PC-9 (cell line): ENCODE measurements around the gene MIDN. TPM values are rescaled to one million over a fixed set of nuclear protein-coding genes. Genes with fewer than 3 reads are reported as not detected.

Source experiments
- BruUV-seq: library from RNA; stranded (reverse); fragments of 400-500 nt; replicated peaks from 2 replicates; lab custom pipeline; 2021; lab: Mats Ljungman, UMichigan
- CTCF ChIA-PET: fragments of 300-600 bp; sonication (Branson Sonifier 250); formaldehyde crosslinking; loops from one replicate; lab custom pipeline; 2022; ENCODE audit warnings: antibody characterized with exemption; lab: Charles Lee
- POLR2A ChIA-PET: fragments of 300-600 bp; sonication (Branson Sonifier 250); formaldehyde crosslinking; loops from one replicate; lab custom pipeline; 2022; ENCODE audit warnings: antibody characterized with exemption; ENCODE audit not compliant: unreplicated experiment; lab: Charles Lee
- DNase-seq, 2 experiments: peaks; one replicate each; pipeline versions ENCODE4 v3.0.0 to v3.0.0-alpha.2; 2015 to 2022; ENCODE audit warnings: mixed read lengths in 1 of 2
- H2AFZ ChIP-seq: fragments of 200-600 bp; sonication (generic); 2 replicates; pipeline ENCODE4 v1.8.1; 2017; ENCODE audit warnings: antibody characterized with exemption
- H3F3A ChIP-seq: fragments of 200-600 bp; sonication (generic); 2 replicates; pipeline ENCODE4 v1.8.1; 2017; ENCODE audit warnings: antibody characterized with exemption, mild to moderate bottlenecking, low read depth; ENCODE audit not compliant: insufficient read depth
- H3K27ac ChIP-seq: fragments of 200-600 bp; sonication (generic); 2 replicates; pipeline ENCODE4 v1.6.1; 2016; ENCODE audit warnings: mixed run types
- H3K27me3 ChIP-seq: fragments of 200-600 bp; sonication (generic); 2 replicates; pipeline ENCODE4 v1.6.1; 2016; ENCODE audit warnings: low read depth, mixed run types; ENCODE audit not compliant: insufficient read depth
- H3K36me3 ChIP-seq: fragments of 200-600 bp; sonication (generic); 2 replicates; pipeline ENCODE4 v1.6.1; 2016; ENCODE audit warnings: low read depth, mixed run types
- H3K4me1 ChIP-seq: fragments of 200-600 bp; sonication (generic); replicated peaks from 2 replicates; pipeline ENCODE4 v1.6.1; 2016; ENCODE audit warnings: mixed run types; ENCODE audit not compliant: insufficient read depth
- H3K4me2 ChIP-seq: fragments of 200-600 bp; sonication (generic); 2 replicates; pipeline ENCODE4 v1.6.1; 2017; ENCODE audit warnings: mixed run types
- H3K4me3 ChIP-seq: fragments of 200-600 bp; sonication (generic); 2 replicates; pipeline ENCODE4 v1.6.1; 2016; ENCODE audit warnings: mixed run types
- H3K79me2 ChIP-seq: fragments of 200-600 bp; sonication (generic); 2 replicates; pipeline ENCODE4 v1.6.1; 2017; ENCODE audit warnings: low read depth, mixed run types
- H3K9me2 ChIP-seq: fragments of 200-600 bp; sonication (generic); 2 replicates; pipeline ENCODE4 v1.8.1; 2017; ENCODE audit warnings: mild to moderate bottlenecking; ENCODE audit not compliant: insufficient read depth
- H3K9me3 ChIP-seq: fragments of 200-600 bp; sonication (generic); 2 replicates; pipeline ENCODE4 v1.8.1; 2016; ENCODE audit warnings: low read depth; ENCODE audit not compliant: insufficient read depth
- H4K20me1 ChIP-seq: fragments of 200-600 bp; sonication (generic); 2 replicates; pipeline ENCODE4 v1.8.1; 2017; ENCODE audit not compliant: insufficient read depth
- EZH2 ChIP-seq: fragments of 200-600 bp; sonication (generic); IDR thresholded peaks from 2 replicates; pipeline ENCODE4 v1.8.0; 2017; ENCODE audit warnings: antibody characterized with exemption, low read depth
- intact Hi-C: fragments of 100-400 bp; cut with micrococcal nuclease; formaldehyde crosslinking; loops from one replicate; pipeline ENCODE4 v1.10.0; 2022; ENCODE audit not compliant: unreplicated experiment
- total RNA-seq: library from RNA; stranded (reverse); gene quantifications from 2 replicates; pipeline ENCODE4 v1.2.3, GENCODE V29; 2021
- TF ChIP-seq, protein P1 (sequence below): fragments of 200-600 bp; sonication (generic); conservative IDR thresholded peaks from 2 replicates; pipeline ENCODE4 v1.6.1; 2017; ENCODE audit warnings: mixed run types, antibody characterized with exemption, mild to moderate bottlenecking, moderate library complexity

Gene MIDN
- total RNA-seq, 1 experiment from 2014 or later: 61.4 TPM

DNA sequence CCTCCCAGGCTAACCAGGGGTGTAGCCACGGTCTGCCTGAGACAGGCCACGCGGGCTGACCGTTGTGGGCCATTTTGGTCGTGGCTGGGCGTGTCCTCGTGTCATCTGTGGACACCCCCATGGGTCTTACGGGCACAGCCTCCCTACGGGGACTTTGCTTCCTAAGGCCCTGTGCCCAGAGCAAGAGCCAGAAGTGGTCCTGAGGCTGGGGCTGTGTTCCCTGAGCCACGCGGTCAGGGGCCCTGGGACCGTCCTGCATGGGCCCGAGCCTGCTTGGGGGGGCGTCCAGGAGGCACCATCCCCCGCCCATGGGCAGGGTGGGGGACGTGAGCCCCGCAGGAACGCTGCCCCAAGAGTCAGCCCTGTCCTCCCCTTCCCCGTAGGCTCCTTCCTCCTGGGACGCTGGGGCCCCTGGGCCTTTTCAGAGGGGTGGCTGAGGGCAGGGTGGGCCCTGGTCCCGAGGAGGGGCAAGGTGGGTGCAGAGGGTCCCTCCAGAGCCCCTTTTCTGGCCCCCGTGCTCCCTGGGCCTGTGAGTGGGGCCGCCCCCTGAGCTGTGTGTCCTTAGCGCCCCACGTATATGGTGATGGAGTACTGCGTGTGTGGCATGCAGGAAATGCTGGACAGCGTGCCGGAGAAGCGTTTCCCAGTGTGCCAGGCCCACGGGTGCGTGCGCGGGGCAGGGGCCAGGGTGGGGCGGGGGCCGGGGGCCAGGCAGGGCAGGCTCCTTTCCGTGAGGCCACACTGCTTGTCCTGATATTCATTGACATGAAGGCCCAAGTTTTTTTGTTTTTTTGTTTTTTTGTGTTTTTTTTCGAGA lies 29.4 kb upstream of the MIDN start:
- Histone ChIP-seq H3K9me2 (no peaks in the 10 kb centered on the region), H3F3A (peaks cover 21% of the 10 kb centered on the region), H3K36me3 (no peaks in the 10 kb centered on the region), H3K79me2 (peaks cover 40% of the 10 kb centered on the region), H3K27ac (no peak overlapping the region), H2AFZ (no peak overlapping the region), H3K4me2 (no peak overlapping the region), H3K4me1 (peaks cover 31% of the 10 kb centered on the region), H4K20me1 (peaks cover 29% of the 10 kb centered on the region; the same call in 1 of the 2 replicates), H3K27me3 (no peaks in the 10 kb centered on the region), H3K4me3 (no peak overlapping the region), H3K9me3 (no peaks in the 10 kb centered on the region)
- TF ChIP-seq EZH2: no peak
- TF ChIP-seq, protein P1, sequence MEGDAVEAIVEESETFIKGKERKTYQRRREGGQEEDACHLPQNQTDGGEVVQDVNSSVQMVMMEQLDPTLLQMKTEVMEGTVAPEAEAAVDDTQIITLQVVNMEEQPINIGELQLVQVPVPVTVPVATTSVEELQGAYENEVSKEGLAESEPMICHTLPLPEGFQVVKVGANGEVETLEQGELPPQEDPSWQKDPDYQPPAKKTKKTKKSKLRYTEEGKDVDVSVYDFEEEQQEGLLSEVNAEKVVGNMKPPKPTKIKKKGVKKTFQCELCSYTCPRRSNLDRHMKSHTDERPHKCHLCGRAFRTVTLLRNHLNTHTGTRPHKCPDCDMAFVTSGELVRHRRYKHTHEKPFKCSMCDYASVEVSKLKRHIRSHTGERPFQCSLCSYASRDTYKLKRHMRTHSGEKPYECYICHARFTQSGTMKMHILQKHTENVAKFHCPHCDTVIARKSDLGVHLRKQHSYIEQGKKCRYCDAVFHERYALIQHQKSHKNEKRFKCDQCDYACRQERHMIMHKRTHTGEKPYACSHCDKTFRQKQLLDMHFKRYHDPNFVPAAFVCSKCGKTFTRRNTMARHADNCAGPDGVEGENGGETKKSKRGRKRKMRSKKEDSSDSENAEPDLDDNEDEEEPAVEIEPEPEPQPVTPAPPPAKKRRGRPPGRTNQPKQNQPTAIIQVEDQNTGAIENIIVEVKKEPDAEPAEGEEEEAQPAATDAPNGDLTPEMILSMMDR: no peak
- intact Hi-C loops: no loop called here
- no TSS peak for BruUV-seq
- ChIA-PET CTCF (no interaction called here), POLR2A (interaction anchor here (0.6 kb wide), 1 partner anchor 124 kb away, joined by 11 read pairs; no protein-coding TSS in a partner anchor)
- no peak for DNase-seq

DNA sequence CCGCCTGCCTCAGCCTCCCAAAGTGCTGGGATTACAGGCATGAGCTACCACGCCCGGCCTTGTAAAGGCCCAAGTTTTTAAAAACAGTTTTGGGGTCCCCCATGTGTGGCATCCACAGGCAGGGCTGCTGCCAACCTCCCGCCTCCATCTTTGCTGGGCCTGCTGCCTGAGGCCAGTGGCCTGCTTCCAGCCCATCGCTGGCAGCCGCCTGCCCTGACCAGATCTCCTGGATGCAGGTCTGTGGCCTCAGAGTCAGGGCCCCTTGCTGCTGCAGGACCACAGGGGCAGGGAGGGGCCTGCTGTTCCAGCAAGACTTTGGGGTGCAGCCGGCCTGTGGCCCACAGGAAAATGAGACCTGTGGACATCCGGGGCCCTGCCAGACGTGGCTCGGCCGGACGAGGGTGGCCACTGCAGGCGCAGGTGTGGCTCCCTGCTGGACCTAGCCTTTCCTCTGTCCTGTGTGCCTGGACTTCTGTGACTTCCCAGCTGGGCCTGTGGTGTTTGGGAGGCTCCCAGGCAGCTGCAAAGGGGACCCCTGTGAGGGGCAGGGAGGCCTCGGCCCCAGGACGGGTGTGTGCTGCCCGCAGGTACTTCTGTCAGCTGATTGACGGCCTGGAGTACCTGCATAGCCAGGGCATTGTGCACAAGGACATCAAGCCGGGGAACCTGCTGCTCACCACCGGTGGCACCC lies 28.5 kb upstream of the MIDN start:
- no peak for DNase-seq
- Histone ChIP-seq H3K4me3 (no peak overlapping the region), H4K20me1 (peaks cover 29% of the 10 kb centered on the region; the same call in 1 of the 2 replicates), H3K9me3 (no peaks in the 10 kb centered on the region), H3K4me2 (no peak overlapping the region), H3K9me2 (no peaks in the 10 kb centered on the region), H3K79me2 (peaks cover 30% of the 10 kb centered on the region), H3K36me3 (no peaks in the 10 kb centered on the region), H3K4me1 (peaks cover 22% of the 10 kb centered on the region), H3K27ac (no peak overlapping the region), H2AFZ (no peak overlapping the region), H3F3A (peaks cover 18% of the 10 kb centered on the region), H3K27me3 (no peaks in the 10 kb centered on the region)
- BruUV-seq: no TSS peak
- intact Hi-C loops: no loop called here
- ChIA-PET CTCF (no interaction called here), POLR2A (no interaction called here)
- TF ChIP-seq EZH2: no peak
- TF ChIP-seq, protein P1: no peak

DNA sequence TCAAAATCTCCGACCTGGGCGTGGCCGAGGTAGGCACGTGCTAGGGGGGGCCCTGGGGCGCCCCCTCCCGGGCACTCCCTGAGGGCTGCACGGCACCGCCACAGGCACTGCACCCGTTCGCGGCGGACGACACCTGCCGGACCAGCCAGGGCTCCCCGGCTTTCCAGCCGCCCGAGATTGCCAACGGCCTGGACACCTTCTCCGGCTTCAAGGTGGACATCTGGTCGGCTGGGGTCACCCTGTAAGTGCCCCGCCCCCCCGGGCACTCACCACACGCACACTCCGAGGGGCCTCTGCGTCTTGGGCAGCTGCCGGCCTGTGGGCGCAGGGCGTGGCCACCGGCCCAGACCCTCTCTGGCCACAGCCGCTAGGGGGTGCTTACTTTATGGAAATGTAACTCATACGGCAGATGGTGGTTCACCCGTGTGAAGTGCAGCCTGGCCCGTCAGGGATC lies 27.9 kb upstream of the MIDN start:
- H3K4me1 ChIP-seq: peaks cover 16% of the 10 kb centered on the region
- H3K36me3 ChIP-seq: no peaks in the 10 kb centered on the region
- no peak overlapping the region for H3K27ac ChIP-seq
- no peak overlapping the region for H2AFZ ChIP-seq
- H3K9me3 ChIP-seq: no peaks in the 10 kb centered on the region
- BruUV-seq: no TSS peak
- H3K4me2 ChIP-seq: no peak overlapping the region
- intact Hi-C loops: no loop called here
- no peaks in the 10 kb centered on the region for H3K9me2 ChIP-seq
- ChIA-PET CTCF (no interaction called here), POLR2A (no interaction called here)
- DNase-seq: no peak
- H3K4me3 ChIP-seq: no peak overlapping the region
- TF ChIP-seq EZH2: no peak
- TF ChIP-seq, protein P1: no peak
- peaks cover 25% of the 10 kb centered on the region for H3K79me2 ChIP-seq
- peaks cover 12% of the 10 kb centered on the region for H3F3A ChIP-seq
- peaks cover 25% of the 10 kb centered on the region; the same call in 1 of the 2 replicates for H4K20me1 ChIP-seq
- no peaks in the 10 kb centered on the region for H3K27me3 ChIP-seq
